HG03558 (cell line): Measurements from ENCODE around the gene PITPNM3.

ENCODE experiments used
- ATAC-seq: cut with Tn5 transposase; IDR thresholded peaks from one replicate; pipeline ENCODE4 v1.9.1; 2021; ENCODE audit warnings: moderate number of reproducible peaks; ENCODE audit not compliant: unreplicated experiment; ENCODE audit errors: extremely low read depth

PITPNM3 gene

DNA sequence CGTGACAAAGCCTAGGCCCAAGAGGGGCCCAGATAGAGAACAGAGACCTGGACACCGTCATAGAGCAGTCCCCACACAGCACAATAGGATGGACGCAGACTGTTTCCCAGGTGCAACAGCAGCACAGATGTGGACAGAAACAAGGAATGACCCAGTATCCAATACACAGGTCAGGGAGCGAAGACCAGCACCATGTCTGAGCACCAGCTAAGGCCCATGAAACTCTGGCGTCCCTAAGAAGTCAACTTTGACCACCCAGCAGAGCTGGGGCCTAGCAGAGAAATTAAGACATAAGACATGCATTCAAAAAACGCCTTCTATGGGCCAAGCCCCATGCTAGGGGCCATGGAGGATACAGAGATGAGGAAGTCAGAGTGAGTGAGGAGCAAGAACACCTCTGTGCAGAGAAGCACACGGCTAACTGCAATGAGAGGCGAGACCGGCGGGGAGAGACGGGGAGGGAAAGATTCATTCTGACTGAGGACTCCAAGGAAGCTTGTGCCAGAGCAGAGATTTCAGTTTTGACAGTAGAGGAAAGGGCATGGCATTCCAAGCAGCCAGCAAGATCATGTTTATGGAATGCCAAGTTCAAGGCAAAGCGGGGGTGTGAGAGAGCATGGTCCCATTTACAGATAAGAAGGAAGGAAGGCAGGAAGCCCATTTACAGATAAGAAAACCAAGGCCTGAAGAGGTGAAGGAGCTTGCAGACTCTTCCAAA, 50.8 kb downstream of the PITPNM3 start:
- ATAC-seq: no peak

DNA sequence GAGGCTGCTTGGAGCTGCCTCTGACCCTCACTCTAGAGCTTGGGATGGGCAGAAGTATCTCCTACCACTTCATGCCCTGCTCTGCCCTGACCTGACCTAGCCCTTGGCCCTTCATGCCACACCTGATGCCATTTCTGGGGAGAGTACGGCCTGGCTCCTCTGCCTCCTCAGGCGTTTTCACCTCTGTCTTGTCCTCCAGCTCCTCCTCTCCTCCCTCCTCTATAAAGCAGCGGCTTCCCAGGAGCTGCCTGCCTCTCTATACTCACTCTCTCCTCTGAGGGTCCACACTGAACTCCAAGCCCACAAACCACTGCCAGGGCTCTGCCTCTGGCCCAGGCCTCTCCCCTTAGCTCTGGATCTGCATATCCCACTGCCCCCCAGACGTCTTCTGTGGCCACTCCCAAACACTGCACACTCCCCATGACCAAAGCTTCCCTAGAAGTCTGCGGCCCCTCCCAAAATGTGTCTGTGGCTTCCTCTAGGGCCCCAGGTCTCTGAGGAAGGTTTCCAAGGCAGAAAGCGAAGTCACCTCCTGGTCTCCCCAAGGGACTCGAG, 52.6 kb downstream of the PITPNM3 start:
- no peak for ATAC-seq

DNA sequence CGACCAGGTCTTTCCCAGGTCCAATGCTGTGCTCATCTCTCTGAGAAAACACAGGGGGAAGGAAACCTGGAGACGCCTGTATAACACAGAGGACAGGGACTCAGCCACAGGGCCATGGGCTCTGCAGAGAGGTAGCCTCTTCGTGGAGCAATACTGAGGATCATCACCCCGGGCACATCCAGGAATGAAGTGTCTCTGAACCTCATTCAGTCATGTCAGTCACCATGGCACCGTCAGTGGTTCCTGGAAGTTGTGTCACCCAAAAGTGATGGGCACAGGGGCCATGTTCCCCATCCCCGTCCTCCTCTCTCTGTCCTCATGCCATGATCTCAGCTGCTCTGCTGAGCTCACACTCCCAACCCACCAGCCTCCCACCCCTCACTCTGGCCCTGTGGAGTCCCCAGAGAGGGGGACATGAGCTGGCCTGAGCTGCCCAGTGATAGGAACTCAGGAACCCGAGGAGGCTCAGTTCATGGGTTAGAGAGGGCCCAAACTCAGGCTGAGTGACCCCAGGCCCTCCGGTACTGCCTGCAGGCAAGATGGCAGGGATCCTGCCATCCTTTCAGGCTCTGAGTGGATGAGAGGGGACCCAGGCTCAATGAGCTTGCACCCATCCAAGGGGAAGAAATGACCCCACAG, 53.4 kb downstream of the PITPNM3 start:
- ATAC-seq: no peak

DNA sequence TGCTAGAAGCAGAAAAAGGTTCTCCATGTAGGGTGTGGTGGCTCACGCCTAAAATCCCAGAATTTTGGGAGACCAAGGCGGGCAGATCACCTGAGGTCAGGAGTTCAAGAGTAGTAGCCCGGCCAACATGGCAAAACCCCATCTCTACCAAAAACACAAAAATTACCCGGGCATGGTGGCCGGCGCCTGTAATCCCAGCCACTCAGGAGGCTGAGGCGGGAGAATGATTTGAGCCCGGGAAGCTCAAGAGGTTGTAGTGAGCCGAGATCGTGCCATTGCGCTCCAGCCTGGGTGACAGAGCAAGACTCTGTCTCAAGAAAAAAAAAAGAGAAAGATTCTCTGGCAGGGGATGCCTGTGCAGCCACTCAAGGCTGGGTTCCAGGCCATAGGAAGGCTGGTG, 54.2 kb downstream of the PITPNM3 start:
- no peak for ATAC-seq

DNA sequence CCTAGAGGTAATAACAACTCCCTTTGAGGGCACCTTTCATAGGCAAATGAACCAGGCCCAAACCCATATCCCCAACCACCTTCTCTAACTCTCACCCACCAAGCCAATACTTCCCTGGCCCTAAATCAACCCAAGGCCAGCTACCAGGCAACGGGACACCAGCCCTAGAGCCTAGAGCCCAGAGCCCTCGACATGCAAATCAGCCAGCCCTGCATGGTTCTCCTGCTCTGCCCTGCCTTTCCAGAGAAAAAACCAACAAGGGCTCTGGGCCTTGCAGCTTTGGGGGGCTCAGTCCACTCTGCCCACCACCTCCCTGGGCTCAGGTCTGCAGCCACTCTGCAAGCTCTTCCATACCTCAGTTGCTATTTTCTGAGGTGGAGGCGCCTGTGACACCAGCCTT, 55.0 kb downstream of the PITPNM3 start:
- no peak for ATAC-seq

DNA sequence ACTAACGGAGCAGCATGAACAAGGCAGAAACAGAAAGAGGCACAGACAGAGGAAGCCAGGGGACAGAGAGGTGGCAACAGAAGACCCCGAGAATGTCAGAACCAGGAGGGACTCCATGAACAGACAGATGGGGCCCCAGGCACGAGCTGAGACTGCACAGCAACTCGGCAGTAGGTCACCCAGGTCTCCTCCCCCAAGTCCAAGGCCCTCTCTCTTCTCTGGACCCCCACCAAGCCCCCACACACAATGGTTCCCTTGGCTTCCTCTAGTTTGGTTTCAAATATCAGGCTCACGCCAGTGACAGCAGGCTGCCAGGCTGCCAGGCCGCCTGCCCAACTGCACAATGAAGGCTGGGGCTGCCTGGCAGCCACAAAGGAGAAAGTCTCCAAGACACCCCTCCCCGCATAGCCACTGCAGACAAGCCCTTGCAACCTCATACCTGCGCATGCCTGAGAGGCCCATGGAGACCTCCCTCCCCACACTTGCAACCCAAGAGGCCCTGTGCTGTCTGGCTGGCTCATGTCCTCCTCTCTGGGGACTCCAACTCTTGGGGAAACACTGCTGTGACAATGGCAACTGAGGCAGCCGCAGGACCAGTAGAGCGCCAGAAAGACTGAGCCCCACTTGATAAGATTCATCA, 57.3 kb downstream of the PITPNM3 start:
- no peak for ATAC-seq

DNA sequence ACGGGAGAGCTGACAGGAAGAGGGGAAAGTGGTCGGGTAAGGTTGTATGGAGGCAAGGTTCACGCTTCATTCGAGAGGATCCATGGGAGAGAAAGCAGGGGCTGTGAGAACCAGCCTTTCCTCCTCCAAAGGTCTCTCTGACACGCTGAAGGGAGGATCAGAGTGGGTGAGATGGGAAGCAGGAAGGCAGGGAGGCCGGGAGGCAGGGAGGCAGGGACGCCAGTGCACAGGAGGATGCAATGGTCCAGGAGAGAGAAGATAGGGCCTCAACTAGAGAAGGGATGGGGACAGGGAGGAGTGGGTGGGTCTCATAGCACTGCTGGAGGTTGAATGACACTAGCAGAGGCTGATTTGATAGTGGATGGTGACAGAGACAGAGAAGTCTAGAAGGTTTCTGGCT, 58.0 kb downstream of the PITPNM3 start:
- no peak for ATAC-seq

DNA sequence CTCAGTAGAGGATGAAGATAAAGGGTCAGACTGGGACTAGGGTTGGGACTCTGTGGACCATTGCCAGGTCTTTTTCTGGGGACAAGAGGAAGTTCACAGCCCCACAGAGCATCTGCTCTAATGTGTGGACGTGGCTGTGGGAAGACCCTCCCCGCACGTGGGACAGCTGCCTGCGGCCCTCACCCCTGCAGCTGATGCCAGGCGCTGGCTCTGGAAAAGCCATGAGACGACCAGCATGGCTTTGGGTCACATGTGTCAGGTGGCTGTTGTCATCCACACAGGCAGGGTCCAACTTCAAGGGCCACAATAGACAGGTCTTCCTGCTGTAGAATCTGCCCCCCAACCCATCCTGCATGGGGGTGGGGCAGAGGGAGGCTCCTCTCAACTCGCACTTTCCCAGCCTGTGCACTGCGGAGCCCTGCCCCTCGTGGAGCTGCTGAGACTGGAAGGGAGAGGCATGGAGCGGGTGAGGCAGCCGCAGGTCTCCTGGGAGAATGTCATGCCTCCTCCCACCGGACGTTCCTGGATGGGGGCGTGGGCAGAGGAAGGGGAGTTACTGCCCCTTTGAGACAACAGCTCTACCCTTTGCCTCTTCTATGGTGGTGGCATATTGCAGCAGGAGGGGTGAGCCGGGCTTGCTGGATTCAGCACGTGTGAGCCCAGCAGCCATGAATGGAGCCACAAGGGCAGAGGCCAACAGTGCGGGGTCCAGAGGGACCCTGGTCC, 58.7 kb downstream of the PITPNM3 start:
- no peak for ATAC-seq

DNA sequence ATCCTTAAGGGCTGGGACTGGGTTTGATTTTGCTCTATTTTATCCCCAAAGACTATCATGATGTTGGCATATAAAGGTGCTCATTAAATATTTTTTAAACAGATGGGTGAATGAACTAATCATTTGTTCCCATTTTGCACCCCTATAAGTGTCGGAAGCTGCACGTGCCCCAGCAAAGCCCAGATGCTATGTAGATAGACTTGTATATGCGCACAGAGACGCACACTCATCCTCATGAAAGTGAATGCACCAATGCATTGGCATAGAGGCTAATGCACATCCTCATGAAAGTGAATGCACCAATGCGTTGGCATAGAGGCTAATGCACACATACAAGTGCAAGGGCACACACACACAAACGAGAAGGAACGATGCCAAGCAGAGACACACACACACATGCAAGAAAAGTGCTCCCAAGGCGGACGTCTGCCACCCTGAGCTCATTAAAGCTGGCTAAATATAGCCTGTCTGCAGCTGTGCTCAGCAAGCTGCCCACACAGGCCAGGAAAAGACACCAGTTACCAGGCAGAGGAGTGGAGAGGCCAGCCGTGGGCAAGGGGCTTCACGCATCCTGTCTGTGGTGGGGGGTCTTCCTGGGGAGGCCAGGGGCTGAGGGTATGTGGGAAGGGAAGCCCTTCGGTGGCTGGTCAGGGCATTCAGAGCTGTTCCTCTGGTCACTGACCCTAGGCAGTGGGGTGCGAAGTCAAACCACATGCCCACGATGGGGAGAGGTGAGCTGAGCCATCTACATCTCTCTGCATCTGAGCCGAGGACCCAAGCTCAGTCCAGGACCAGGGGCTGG, 59.5 kb downstream of the PITPNM3 start:
- no peak for ATAC-seq

DNA sequence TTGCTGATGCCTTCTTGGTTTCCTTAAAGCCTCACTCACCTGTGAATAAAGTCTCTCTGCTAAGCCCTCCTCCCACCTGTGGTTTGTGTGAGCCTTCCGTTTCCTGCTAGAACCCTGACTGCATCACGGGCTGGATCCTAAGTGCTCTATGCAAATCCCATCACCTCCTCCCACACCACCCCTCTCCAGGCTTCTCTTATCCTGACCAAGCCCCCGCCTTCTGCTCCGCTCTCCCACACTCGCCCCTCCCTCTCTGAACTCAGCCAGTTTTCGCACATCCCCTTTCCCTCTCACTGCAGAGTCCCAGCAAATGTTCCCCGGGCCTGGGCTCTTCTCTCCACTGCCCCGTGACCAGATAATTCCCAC, 60.3 kb downstream of the PITPNM3 start:
- ATAC-seq: no peak

DNA sequence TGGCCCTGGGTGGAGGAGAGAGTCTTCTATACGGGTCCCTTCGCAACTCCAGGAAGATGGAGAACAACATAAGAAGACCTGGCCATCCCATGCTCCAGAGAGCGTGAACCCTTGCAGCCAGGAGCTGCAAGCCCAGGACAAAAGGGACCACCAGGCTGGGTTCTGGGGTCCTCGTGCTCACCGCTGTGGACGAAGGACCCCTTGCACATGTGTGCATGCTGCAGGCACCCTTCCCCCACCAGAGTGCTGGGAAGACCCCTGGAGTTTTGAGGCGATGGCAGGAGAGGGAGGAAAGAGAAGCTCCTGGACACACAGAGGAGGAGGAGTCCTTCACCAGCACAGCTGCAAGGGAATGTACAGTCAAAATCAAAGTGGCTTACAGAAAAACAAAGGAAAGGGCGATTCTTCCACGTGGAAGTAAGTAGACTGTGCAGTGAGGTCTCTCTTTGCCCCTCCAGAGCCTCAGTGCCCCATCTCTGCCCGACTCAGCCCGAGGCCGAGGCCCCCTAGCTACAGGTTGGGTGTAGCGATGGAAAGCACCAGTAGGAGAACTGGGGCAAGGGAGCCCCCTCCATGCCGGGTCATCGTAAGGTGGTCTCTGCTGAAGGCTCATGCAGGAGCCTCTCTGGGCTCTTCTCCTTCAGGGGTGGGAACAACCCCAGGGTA, 60.8 kb downstream of the PITPNM3 start:
- no peak for ATAC-seq

DNA sequence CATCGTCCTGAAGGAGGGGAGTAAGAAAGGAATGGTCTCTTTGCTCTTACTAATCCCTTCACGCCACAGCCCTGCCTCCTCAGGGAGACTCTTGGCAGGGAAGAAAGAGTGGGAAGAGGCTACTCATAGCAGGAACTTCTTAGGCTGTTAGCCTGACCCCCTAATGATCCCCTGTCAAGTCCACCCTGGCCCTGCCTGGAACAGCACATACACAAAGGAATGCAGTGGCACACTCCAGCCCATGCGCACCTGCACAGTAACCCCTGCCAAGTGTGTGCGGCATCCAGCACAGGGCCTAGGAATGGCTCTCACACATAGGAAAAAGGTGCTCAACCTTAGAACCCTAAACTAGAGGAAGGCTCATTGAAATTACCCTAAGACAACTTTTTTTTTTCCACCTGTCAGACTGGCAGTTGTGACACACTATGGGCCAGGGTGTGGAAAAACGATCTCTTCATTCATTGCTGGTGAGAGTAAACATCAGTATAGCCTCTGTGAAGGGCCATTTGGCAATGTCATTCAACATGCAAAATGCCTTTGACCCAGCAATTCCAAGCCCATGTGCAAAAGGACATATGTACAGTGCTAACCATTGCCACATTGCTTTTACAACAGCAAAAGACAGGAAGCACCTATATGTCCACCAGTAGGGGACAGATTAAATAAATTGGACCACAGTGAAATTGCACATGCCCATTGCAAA, 62.0 kb downstream of the PITPNM3 start:
- no peak for ATAC-seq

DNA sequence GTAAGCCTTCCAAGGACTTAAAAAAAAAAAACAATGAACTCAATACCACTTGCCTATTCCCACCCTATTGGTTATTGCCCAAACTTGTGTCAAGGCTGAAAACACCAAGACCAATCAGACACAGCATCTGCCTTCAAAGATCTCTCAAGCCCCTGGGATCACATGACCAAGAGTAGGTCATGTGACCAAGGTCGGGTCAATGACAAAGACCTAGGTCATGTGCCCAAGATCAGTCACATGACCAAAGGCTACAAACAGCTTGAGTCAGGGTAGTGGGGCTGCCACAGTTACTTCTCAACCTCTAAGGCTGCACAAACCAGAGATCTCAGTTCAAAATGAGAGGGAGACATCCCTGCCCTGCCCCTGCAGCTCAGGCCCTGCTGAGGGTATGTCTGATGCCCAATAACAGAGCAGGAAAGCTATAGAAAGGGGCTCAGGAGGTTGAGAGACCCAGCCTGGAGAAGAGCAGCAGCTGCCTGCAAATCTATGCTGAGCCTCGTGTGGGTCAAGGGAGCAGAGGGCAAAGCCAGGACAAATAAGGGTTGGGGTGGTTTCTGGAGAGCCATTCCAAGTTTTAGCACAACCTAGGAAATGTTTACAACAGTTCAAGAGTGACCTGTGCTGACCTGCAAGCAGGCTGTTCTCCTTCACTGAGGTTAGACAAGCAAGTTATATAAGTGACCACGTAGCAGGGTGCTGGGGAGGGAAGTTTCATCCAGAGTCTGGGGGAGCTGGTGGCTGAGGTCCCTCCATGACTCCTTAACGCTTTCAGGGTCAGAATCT, 63.3 kb downstream of the PITPNM3 start:
- no peak for ATAC-seq

DNA sequence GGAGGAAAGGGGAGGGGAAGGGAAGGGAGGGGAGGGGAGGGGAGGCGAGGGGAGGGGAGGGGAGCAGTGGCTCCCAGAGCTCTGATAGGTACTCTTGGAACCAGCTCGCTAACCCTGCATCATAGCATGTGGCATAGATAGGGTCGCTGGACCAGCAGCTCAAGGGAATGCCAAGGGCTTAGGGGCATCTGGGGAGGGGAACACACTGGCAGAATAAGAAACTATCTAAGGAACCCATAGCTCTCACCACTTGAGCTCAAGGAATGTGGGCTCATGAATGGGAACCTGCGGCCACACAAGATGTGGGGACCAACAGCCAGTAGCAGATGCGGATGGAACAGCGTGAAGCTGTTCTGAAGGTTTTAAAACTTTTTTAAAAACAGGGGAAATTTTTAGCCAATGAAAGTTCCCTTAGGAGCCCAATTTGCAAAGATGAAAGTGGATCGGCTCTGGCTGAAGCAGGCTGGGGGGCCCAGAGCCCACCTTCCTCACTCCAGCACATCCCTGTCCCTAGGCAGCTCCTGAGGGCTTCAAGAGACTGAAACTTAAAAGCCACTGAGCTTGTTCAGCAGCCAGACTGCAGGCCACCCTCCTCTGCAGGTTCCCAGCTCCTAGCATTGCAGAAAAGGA, 65.2 kb downstream of the PITPNM3 start:
- no peak for ATAC-seq

DNA sequence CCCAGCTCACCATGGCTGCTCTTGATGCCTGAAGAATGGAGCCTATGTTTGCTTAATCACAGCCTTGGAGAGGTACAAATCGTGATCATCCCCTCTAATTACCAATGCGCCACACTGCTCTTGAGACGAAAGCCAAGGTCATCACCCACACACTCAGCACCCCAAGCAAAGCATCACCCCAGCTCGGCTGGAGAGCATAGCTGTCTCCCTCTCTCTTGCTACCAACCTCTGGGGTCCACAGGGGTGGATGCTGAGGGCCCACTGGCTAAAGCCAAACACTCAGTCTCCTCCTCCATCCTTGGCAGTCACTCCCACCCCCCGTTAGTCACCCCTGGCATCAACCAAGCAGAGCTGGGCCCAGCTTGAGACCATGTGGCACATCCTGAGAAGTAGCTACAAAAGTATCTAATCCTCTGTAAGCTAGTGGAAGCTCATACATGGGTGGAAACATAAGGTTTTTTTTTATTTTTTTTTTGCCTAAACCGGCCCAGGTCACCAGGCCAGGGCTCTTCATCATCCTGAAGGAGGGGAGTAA, 67.3 kb downstream of the PITPNM3 start:
- ATAC-seq: no peak

DNA sequence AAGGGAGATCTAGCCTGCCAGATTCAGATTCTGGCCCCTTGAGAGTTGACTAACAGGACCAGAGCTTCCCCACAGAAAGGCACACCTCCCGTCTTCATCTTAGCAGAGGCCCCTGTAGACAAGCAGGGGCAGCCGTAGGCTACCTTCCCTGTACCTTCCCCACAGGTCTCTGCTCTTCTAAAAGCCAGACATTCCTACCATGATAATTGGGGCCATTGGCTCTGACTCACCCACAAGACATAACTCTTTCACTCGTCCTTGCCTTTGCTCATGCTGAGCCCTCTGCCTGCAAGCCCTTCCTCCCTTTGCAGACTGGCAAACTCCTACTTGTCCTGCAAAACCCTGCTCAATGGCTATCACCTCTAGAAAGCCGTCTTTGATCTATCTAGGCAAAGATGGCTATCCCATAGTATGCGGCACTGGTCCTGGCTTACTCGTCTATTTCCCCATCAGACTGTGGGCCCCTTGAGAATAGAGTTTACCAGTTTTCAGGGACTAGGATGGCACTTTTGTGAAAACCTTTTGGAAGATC, 68.3 kb downstream of the PITPNM3 start:
- no peak for ATAC-seq
